IMR-90 (cell line): ENCODE data around the gene HDAC9. TPM values are rescaled to one million over a fixed set of nuclear protein-coding genes. Genes with fewer than 3 reads are reported as not detected.

Source experiments
- ATAC-seq: fragments of 200-7000 bp; cut with Tn5 transposase; 2 replicates; pipeline ENCODE4 v1.9.1; 2020; ENCODE audit warnings: low read depth, mild to moderate bottlenecking, moderate library complexity
- BruUV-seq: library from RNA; stranded (reverse); fragments of 400-500 nt; replicated peaks from 2 replicates; lab custom pipeline; 2021; lab: Mats Ljungman, UMichigan
- CTCF ChIA-PET: fragments of 300-600 bp; formaldehyde crosslinking; extraction: SDS; loops from one replicate; lab custom pipeline; 2021; ENCODE audit warnings: antibody characterized with exemption; lab: Yijun Ruan, JAX
- POLR2A ChIA-PET: fragments of 300-600 bp; sonication (Branson Sonifier 250); formaldehyde crosslinking; loops from one replicate; lab custom pipeline; 2022; ENCODE audit warnings: antibody characterized with exemption; ENCODE audit not compliant: unreplicated experiment; lab: Charles Lee
- DNase-seq: peaks from one replicate; pipeline ENCODE4 v3.0.0; 2013
- H2AFZ ChIP-seq: replicated peaks from 2 replicates; pipeline ENCODE3; 2013; ENCODE audit warnings: low read length, mild to moderate bottlenecking; ENCODE audit not compliant: poor library complexity
- H2AK5ac ChIP-seq: 2 replicates; pipeline ENCODE4 v1.6.1; 2013; ENCODE audit warnings: low read depth, low read length, inconsistent platforms
- H2AK9ac ChIP-seq: replicated peaks from 2 replicates; pipeline ENCODE3; 2013; ENCODE audit warnings: mild to moderate bottlenecking, low read depth, low read length, moderate library complexity; ENCODE audit not compliant: poor library complexity
- H2BK120ac ChIP-seq: 2 replicates; pipeline ENCODE4 v1.6.1; 2013; ENCODE audit warnings: low read depth, low read length, inconsistent platforms
- H2BK15ac ChIP-seq: 3 replicates; pipeline ENCODE4 v1.6.1; 2013; ENCODE audit warnings: low read depth, low read length, inconsistent platforms
- H2BK20ac ChIP-seq: 2 replicates; pipeline ENCODE4 v1.6.1; 2013; ENCODE audit warnings: low read depth, mild to moderate bottlenecking, inconsistent platforms, low read length, moderate library complexity
- H2BK5ac ChIP-seq: 2 replicates; pipeline ENCODE4 v1.6.1; 2013; ENCODE audit warnings: mild to moderate bottlenecking, low read depth, low read length, inconsistent platforms; ENCODE audit not compliant: poor library complexity, severe bottlenecking
- H3K14ac ChIP-seq: replicated peaks from 2 replicates; pipeline ENCODE4 v1.6.1; 2013; ENCODE audit warnings: low read depth, low read length, inconsistent platforms
- H3K18ac ChIP-seq: 2 replicates; pipeline ENCODE4 v1.6.1; 2013; ENCODE audit warnings: low read depth, low read length, control low read depth
- H3K23ac ChIP-seq: 2 replicates; pipeline ENCODE4 v1.6.1; 2013; ENCODE audit warnings: low read depth, low read length, inconsistent platforms
- H3K27ac ChIP-seq: 2 replicates; pipeline ENCODE4 v1.5.1; 2013; ENCODE audit warnings: mild to moderate bottlenecking, control low read depth, low read length; ENCODE audit not compliant: insufficient read depth
- H3K27me3 ChIP-seq: 2 replicates; pipeline ENCODE4 v1.6.1; 2013; ENCODE audit warnings: low read length; ENCODE audit not compliant: control insufficient read depth, insufficient read depth
- H3K36me3 ChIP-seq: 2 replicates; pipeline ENCODE4 v1.6.1; 2013; ENCODE audit warnings: low read length, mixed read lengths; ENCODE audit not compliant: control insufficient read depth, insufficient read depth
- H3K4ac ChIP-seq: 2 replicates; pipeline ENCODE4 v1.6.1; 2013; ENCODE audit warnings: low read depth, low read length, inconsistent platforms
- H3K4me1 ChIP-seq: 2 replicates; pipeline ENCODE4 v1.6.1; 2013; ENCODE audit warnings: low read length, mixed read lengths; ENCODE audit not compliant: control insufficient read depth, insufficient read depth
- H3K4me2 ChIP-seq: 2 replicates; pipeline ENCODE4 v1.6.1; 2013; ENCODE audit warnings: low read depth, mild to moderate bottlenecking, control low read depth, low read length, moderate library complexity
- H3K4me3 ChIP-seq: 2 replicates; pipeline ENCODE4 v1.5.1; 2013; ENCODE audit warnings: low read depth, mild to moderate bottlenecking, control low read depth, low read length, moderate library complexity; ENCODE audit not compliant: insufficient read depth
- H3K56ac ChIP-seq: 2 replicates; pipeline ENCODE4 v1.6.1; 2013; ENCODE audit warnings: low read length, inconsistent platforms; ENCODE audit not compliant: insufficient read depth; ENCODE audit errors: extremely low read depth
- H3K79me1 ChIP-seq, 2 experiments: 2 replicates each; pipeline ENCODE4 v1.6.1; 2013; ENCODE audit warnings: low read length in 2 of 2, inconsistent platforms in 1 of 2, low read depth in 1 of 2
- H3K9ac ChIP-seq: 2 replicates; pipeline ENCODE4 v1.6.1; 2013; ENCODE audit warnings: low read depth, low read length, control low read depth
- H3K9me1 ChIP-seq: 2 replicates; pipeline ENCODE4 v1.6.1; 2013; ENCODE audit warnings: low read length, inconsistent platforms; ENCODE audit not compliant: insufficient read depth
- H3K9me3 ChIP-seq: 2 replicates; pipeline ENCODE4 v1.6.1; 2013; ENCODE audit warnings: low read length; ENCODE audit not compliant: control insufficient read depth, insufficient read depth
- H4K20me1 ChIP-seq: 2 replicates; pipeline ENCODE4 v1.6.1; 2013; ENCODE audit warnings: low read length, inconsistent platforms; ENCODE audit not compliant: insufficient read depth
- H4K5ac ChIP-seq: 2 replicates; pipeline ENCODE4 v1.6.1; 2013; ENCODE audit warnings: mild to moderate bottlenecking, low read depth, low read length, control low read depth
- H4K8ac ChIP-seq, 2 experiments: 2 replicates each; pipeline ENCODE4 v1.6.1; 2013; ENCODE audit warnings: low read depth in 2 of 2, low read length in 2 of 2, control low read depth in 1 of 2, inconsistent platforms in 1 of 2
- H4K91ac ChIP-seq: 2 replicates; pipeline ENCODE4 v1.6.1; 2013; ENCODE audit warnings: low read depth, low read length, inconsistent platforms; ENCODE audit not compliant: insufficient read depth
- BHLHE40 ChIP-seq: fragments of 150-350 bp; IDR thresholded peaks from 2 replicates; pipeline ENCODE4 v1.6.1; 2016; ENCODE audit warnings: mild to moderate bottlenecking, low read depth, low read length
- CEBPB ChIP-seq: IDR thresholded peaks from 2 replicates; pipeline ENCODE4 v1.6.1; 2012; ENCODE audit warnings: low read depth, low read length, improper control_type of control experiment
- CHD1 ChIP-seq: IDR thresholded peaks from 2 replicates; pipeline ENCODE4 v1.6.1; 2012; ENCODE audit warnings: low read depth, low read length, improper control_type of control experiment
- FOS ChIP-seq: fragments of 150-350 bp; IDR thresholded peaks from 2 replicates; pipeline ENCODE4 v1.6.1; 2016; ENCODE audit warnings: low read depth, low read length
- MAFK ChIP-seq: IDR thresholded peaks from 2 replicates; pipeline ENCODE4 v1.6.1; 2012; ENCODE audit warnings: low read depth, low read length, improper control_type of control experiment
- MAZ ChIP-seq: IDR thresholded peaks from 2 replicates; pipeline ENCODE4 v1.6.1; 2012; ENCODE audit warnings: low read depth, mild to moderate bottlenecking, low read length, improper control_type of control experiment, moderate library complexity, borderline replicate concordance
- MXI1 ChIP-seq: IDR thresholded peaks from 2 replicates; pipeline ENCODE4 v1.6.1; 2012; ENCODE audit warnings: low read depth, mild to moderate bottlenecking, low read length, moderate library complexity, borderline replicate concordance
- NFE2L2 ChIP-seq: fragments of 150-350 bp; IDR thresholded peaks from 2 replicates; pipeline ENCODE4 v1.6.1; 2016; ENCODE audit warnings: low read depth, mild to moderate bottlenecking, low read length
- POLR2A ChIP-seq: IDR thresholded peaks from 2 replicates; pipeline ENCODE4 v1.6.1; 2012; ENCODE audit warnings: mild to moderate bottlenecking, low read depth, low read length
- RAD21 ChIP-seq: IDR thresholded peaks from 2 replicates; pipeline ENCODE4 v1.6.1; 2012; ENCODE audit warnings: low read length, improper control_type of control experiment
- RCOR1 ChIP-seq: IDR thresholded peaks from 2 replicates; pipeline ENCODE4 v1.6.1; 2012; ENCODE audit warnings: mild to moderate bottlenecking, low read length, improper control_type of control experiment; ENCODE audit not compliant: insufficient replicate concordance
- RFX5 ChIP-seq: IDR thresholded peaks from 2 replicates; pipeline ENCODE4 v1.8.0; 2012; ENCODE audit warnings: low read depth, mild to moderate bottlenecking, low read length, moderate library complexity
- SMC3 ChIP-seq: fragments of 150-350 bp; IDR thresholded peaks from 2 replicates; pipeline ENCODE4 v1.6.1; 2016; ENCODE audit warnings: low read depth, mild to moderate bottlenecking, antibody characterized with exemption, low read length, moderate library complexity
- WGBS, 2 experiments: methylation state at CpG; one replicate each; pipeline versions ENCODE4 v1.1.5 to v1.1.7; 2013; ENCODE audit warnings: missing lambda C conversion rate in 2 of 2; ENCODE audit not compliant: insufficient read length in 1 of 2; ENCODE audit errors: extremely low coverage in 2 of 2; 5-methylcytosine and 5-hydroxymethylcytosine counted together
- dilution Hi-C: fragments of 300-500 bp; cut with HindIII; formaldehyde crosslinking; loops from one replicate; pipeline ENCODE4 v1.14.3; 2018; ENCODE audit warnings: low sequenced_read_pairs; ENCODE audit not compliant: unreplicated experiment
- in situ Hi-C: fragments of 300-500 bp; cut with MboI; formaldehyde crosslinking; loops from 3 replicates; pipeline ENCODE4 v1.14.3; 2019; ENCODE audit warnings: low sequenced_read_pairs, inconsistent platforms, mixed read lengths
- intact Hi-C: fragments of 100-400 bp; cut with micrococcal nuclease; formaldehyde crosslinking; loops from 2 replicates; pipeline ENCODE4 v1.10.0; 2022
- polyA plus RNA-seq, 3 experiments: library from polyadenylated mRNA; depleted of rRNA; stranded (reverse); fragments of >200 nt; gene quantifications; 2 replicates each; pipeline ENCODE4 v1.2.3, GENCODE V29; 2012; ENCODE audit warnings: low replicate concordance in 1 of 3
- total RNA-seq: library from RNA; depleted of rRNA; stranded (reverse); fragments of >200 nt; gene quantifications from 2 replicates; pipeline ENCODE4 v1.2.3, GENCODE V29; 2012
- TF ChIP-seq, protein P1 (sequence below): conservative IDR thresholded peaks from 2 replicates; pipeline ENCODE4 v1.5.1; 2012; ENCODE audit warnings: mild to moderate bottlenecking, low read depth, low read length, improper control_type of control experiment
- TF ChIP-seq, protein P2 (sequence below): fragments of 150-350 bp; IDR thresholded peaks from 2 replicates; pipeline ENCODE4 v1.6.1; 2016; ENCODE audit warnings: low read depth, mild to moderate bottlenecking, low read length, moderate library complexity, borderline replicate concordance
- TF ChIP-seq, protein P3 (sequence below): fragments of 150-350 bp; IDR thresholded peaks from 2 replicates; pipeline ENCODE4 v1.6.1; 2017; ENCODE audit warnings: mild to moderate bottlenecking, antibody characterized with exemption, low read length, low read depth

Gene HDAC9
- total and polyA plus RNA-seq, 2 of the 4 experiments (the other 2 are of a cell fraction): 4.3 to 24.7 TPM

DNA sequence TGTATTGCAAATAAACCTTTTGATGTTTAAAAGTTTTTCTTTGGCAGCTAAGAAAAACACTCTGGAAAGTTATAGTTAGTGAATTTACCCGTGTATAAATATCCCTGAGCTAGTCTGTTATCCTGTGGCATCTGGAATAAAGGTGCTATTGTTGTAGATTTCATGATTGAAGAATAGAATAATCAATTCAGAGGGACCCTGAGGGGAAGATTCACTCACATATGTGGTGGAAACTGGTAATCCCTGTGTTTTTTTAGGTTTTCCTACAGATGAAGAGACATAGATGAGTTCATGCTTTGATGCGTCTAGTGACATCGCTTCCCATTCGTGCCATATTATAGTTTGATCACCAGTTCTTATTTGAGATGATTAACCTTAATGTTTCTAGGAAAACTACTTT is 457.3 kb downstream of the HDAC9 start:
- dilution Hi-C loops: no loop called here

More for the DNA sequence above, 457.3 kb downstream of the HDAC9 start:
- ATAC-seq (no peak), DNase-seq (no peak)
- Histone ChIP-seq H3K9me1 (no peaks in the 10 kb centered on the region), H2BK20ac (no peak overlapping the region), H3K23ac (no peak overlapping the region), H2BK15ac (no peak overlapping the region), H3K79me1 (no peaks in the 10 kb centered on the region), H2AFZ (no peak overlapping the region), H4K91ac (no peak overlapping the region), H4K5ac (no peak overlapping the region), H4K8ac (no peak overlapping the region), H3K36me3 (no peaks in the 10 kb centered on the region), H3K4me1 (no peaks in the 10 kb centered on the region), H3K27ac (no peak overlapping the region), H3K9me3 (no peaks in the 10 kb centered on the region), H3K18ac (no peak overlapping the region), H3K9ac (no peak overlapping the region), H4K20me1 (no peaks in the 10 kb centered on the region), H3K4ac (no peak overlapping the region), H2BK5ac (no peak overlapping the region), H3K14ac (no peak overlapping the region), H2AK5ac (no peak overlapping the region), H3K4me2 (no peak overlapping the region), H2AK9ac (no peak overlapping the region), H3K27me3 (no peaks in the 10 kb centered on the region), H2BK120ac (no peak overlapping the region), H3K56ac (no peak overlapping the region), H3K4me3 (no peak overlapping the region)
- WGBS, 2 experiments: no CpG with 5 or more reads among the region's 4 CpGs
- ChIA-PET CTCF (interaction anchor here (0.7 to 0.9 kb wide), 2 partner anchors 12 to 1881 kb away, joined by 3 to 5 read pairs; no protein-coding TSS in a partner anchor), POLR2A (interaction anchor here (1.0 kb wide), 1 partner anchor 11 kb away, joined by 3 read pairs; no protein-coding TSS in a partner anchor)
- in situ Hi-C loops: no loop called here
- intact Hi-C loops: no loop called here
- no peak for TF ChIP-seq MAZ
- TF ChIP-seq MAFK: no peak
- TF ChIP-seq SMC3: no peak
- no peak for TF ChIP-seq POLR2A
- no peak for TF ChIP-seq CHD1
- no peak for TF ChIP-seq FOS
- TF ChIP-seq, protein P1, sequence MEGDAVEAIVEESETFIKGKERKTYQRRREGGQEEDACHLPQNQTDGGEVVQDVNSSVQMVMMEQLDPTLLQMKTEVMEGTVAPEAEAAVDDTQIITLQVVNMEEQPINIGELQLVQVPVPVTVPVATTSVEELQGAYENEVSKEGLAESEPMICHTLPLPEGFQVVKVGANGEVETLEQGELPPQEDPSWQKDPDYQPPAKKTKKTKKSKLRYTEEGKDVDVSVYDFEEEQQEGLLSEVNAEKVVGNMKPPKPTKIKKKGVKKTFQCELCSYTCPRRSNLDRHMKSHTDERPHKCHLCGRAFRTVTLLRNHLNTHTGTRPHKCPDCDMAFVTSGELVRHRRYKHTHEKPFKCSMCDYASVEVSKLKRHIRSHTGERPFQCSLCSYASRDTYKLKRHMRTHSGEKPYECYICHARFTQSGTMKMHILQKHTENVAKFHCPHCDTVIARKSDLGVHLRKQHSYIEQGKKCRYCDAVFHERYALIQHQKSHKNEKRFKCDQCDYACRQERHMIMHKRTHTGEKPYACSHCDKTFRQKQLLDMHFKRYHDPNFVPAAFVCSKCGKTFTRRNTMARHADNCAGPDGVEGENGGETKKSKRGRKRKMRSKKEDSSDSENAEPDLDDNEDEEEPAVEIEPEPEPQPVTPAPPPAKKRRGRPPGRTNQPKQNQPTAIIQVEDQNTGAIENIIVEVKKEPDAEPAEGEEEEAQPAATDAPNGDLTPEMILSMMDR: no peak
- no peak for TF ChIP-seq RCOR1
- TF ChIP-seq, protein P2, sequence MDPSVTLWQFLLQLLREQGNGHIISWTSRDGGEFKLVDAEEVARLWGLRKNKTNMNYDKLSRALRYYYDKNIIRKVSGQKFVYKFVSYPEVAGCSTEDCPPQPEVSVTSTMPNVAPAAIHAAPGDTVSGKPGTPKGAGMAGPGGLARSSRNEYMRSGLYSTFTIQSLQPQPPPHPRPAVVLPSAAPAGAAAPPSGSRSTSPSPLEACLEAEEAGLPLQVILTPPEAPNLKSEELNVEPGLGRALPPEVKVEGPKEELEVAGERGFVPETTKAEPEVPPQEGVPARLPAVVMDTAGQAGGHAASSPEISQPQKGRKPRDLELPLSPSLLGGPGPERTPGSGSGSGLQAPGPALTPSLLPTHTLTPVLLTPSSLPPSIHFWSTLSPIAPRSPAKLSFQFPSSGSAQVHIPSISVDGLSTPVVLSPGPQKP: no peak
- TF ChIP-seq RFX5: no peak
- no peak for TF ChIP-seq BHLHE40
- no peak for TF ChIP-seq CEBPB
- TF ChIP-seq MXI1: no peak
- no peak for TF ChIP-seq RAD21
- TF ChIP-seq, protein P3, sequence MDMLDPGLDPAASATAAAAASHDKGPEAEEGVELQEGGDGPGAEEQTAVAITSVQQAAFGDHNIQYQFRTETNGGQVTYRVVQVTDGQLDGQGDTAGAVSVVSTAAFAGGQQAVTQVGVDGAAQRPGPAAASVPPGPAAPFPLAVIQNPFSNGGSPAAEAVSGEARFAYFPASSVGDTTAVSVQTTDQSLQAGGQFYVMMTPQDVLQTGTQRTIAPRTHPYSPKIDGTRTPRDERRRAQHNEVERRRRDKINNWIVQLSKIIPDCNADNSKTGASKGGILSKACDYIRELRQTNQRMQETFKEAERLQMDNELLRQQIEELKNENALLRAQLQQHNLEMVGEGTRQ: no peak
- TF ChIP-seq NFE2L2: no peak
- no TSS peak for BruUV-seq
